ENCODE data around the gene LRRN4.
"Not testable (repeated sequence)": the region's sequence is repeated elsewhere in the genome, so short reads cannot be mapped to it uniquely, and the experiment has no call there.

The LRRN4 gene

GRCh38 chr20:6058684-6059295 lies 4.9 kb upstream of the LRRN4 start:
- DNase-seq: peak; percentile 75

GRCh38 chr20:6057691-6058090 lies 3.8 kb upstream of the LRRN4 start:
- no peak for DNase-seq

GRCh38 chr20:6057139-6057538 lies 3.3 kb upstream of the LRRN4 start:
- no peak for DNase-seq

- DNase-seq: no peak
Observed at GRCh38 chr20:6055981-6056569, 2.2 kb upstream of the LRRN4 start.

GRCh38 chr20:6055161-6055783 lies 1.4 kb upstream of the LRRN4 start:
- DNase-seq: no peak

- DNase-seq: not testable (repeated sequence)
Observed at GRCh38 chr20:6054689-6055051, 810 bp upstream of the LRRN4 start.

GRCh38 chr20:6053064-6053775 lies 640 bp downstream of the LRRN4 start:
- DNase-seq: no peak

GRCh38 chr20:6051505-6051904 lies 2.4 kb downstream of the LRRN4 start:
- no peak for DNase-seq

GRCh38 chr20:6048391-6048790 lies 5.5 kb downstream of the LRRN4 start:
- DNase-seq: no peak

- no peak for DNase-seq
Observed at GRCh38 chr20:6046432-6046831, 7.4 kb downstream of the LRRN4 start.

- DNase-seq: no peak
Observed at GRCh38 chr20:6045566-6045965, 8.3 kb downstream of the LRRN4 start.

GRCh38 chr20:6044115-6044514 lies 9.7 kb downstream of the LRRN4 start:
- no peak for DNase-seq

GRCh38 chr20:6041808-6042265 lies 12.0 kb downstream of the LRRN4 start:
- no peak for DNase-seq

- DNase-seq: no peak
Observed at GRCh38 chr20:6040958-6041807, 12.7 kb downstream of the LRRN4 start.

- DNase-seq: no peak
Observed at GRCh38 chr20:6040540-6040939, 13.3 kb downstream of the LRRN4 start.

GRCh38 chr20:6039766-6040165 lies 14.1 kb downstream of the LRRN4 start:
- no peak for DNase-seq

GRCh38 chr20:6038256-6038655 lies 15.6 kb downstream of the LRRN4 start:
- no peak for DNase-seq

- DNase-seq: no peak
Observed at GRCh38 chr20:6037082-6037481, 16.8 kb downstream of the LRRN4 start.

GRCh38 chr20:6036213-6036612 lies 17.6 kb downstream of the LRRN4 start:
- no peak for DNase-seq

GRCh38 chr20:6034134-6034969 lies 19.5 kb downstream of the LRRN4 start:
- DNase-seq: no peak

GRCh38 chr20:6032907-6033306 lies 21.0 kb downstream of the LRRN4 start:
- DNase-seq: not testable (repeated sequence)
